ENCODE data around the gene BEST4. TPM values are rescaled to one million over a fixed set of nuclear protein-coding genes. Genes with fewer than 3 reads are reported as not detected.
"Not testable (repeated sequence)": the region's sequence is repeated elsewhere in the genome, so short reads cannot be mapped to it uniquely, and the experiment has no call there.

The BEST4 gene
- total RNA-seq, 2 donors from 2014 or later = 26.0 to 58.9 TPM

GRCh38 chr1:44812822-44813543 lies 25.0 kb upstream of the BEST4 start:
- H3K27me3 ChIP-seq = no peaks in the 10 kb centered on the region
- H3K4me3 ChIP-seq = peak overlapping the region; percentile 44
- H3K4me1 ChIP-seq = peaks cover 21% of the 10 kb centered on the region
- H3K9me3 ChIP-seq = no peaks in the 10 kb centered on the region
- no peak for DNase-seq
- TF ChIP-seq CTCF (IDR thresholded peaks at IDR 0.05) = no peak
- H3K36me3 ChIP-seq = no peaks in the 10 kb centered on the region
- intact Hi-C loops (cut with DNase I) = no loop called here
- H3K27ac ChIP-seq = peak overlapping the region; percentile 67
- peak overlapping the region; percentile 59 to 79 for H3K9ac ChIP-seq (ENCODE audit: low read depth in 2 of 2, low read length in 2 of 2)

GRCh38 chr1:44811234-44811633 lies 23.3 kb upstream of the BEST4 start:
- H3K27ac ChIP-seq = no peak overlapping the region
- no peak for DNase-seq
- TF ChIP-seq CTCF (IDR thresholded peaks at IDR 0.05) = no peak

GRCh38 chr1:44810762-44811105 lies 22.8 kb upstream of the BEST4 start:
- Histone ChIP-seq H3K4me1 (peaks cover 36% of the 10 kb centered on the region), H3K9ac (ENCODE audit: low read depth in 2 of 2, low read length in 2 of 2) (peak overlapping the region in 1 of 2 donors; percentile 46), H3K27ac (peak overlapping the region; percentile 94)
- DNase-seq; H3K36me3 ChIP-seq; intact Hi-C loops (cut with DNase I); H3K4me3 ChIP-seq; H3K27me3 ChIP-seq; H3K9me3 ChIP-seq: not testable (repeated sequence)

More at GRCh38 chr1:44811234-44811633, 23.3 kb upstream of the BEST4 start:
- Histone ChIP-seq H3K36me3 (peaks cover 2% of the 10 kb centered on the region), H3K9ac (ENCODE audit: low read depth in 2 of 2, low read length in 2 of 2) (peak overlapping the region in 1 of 2 donors; percentile 8), H3K9me3 (no peaks in the 10 kb centered on the region), H3K27me3 (no peaks in the 10 kb centered on the region), H3K4me1 (peaks cover 36% of the 10 kb centered on the region), H3K4me3 (no peak overlapping the region)
- intact Hi-C loops (cut with DNase I) = no loop called here

- H3K4me3 ChIP-seq = no peak overlapping the region
- no peak for TF ChIP-seq CTCF (IDR thresholded peaks at IDR 0.05)
- H3K27ac ChIP-seq = peak overlapping the region; percentile 94
- H3K9me3 ChIP-seq = no peaks in the 10 kb centered on the region
- peaks cover 7% of the 10 kb centered on the region for H3K36me3 ChIP-seq
- no peaks in the 10 kb centered on the region for H3K27me3 ChIP-seq
- no peak for DNase-seq
- H3K4me1 ChIP-seq = peaks cover 36% of the 10 kb centered on the region
- intact Hi-C loops (cut with DNase I) = no loop called here
- H3K9ac ChIP-seq (ENCODE audit: low read depth in 2 of 2, low read length in 2 of 2) = peak overlapping the region in 1 of 2 donors; percentile 84
Measured at GRCh38 chr1:44810101-44810761, 22.3 kb upstream of the BEST4 start.

- peak; percentile 76 for DNase-seq
- intact Hi-C loops (cut with DNase I) = no loop called here
- Histone ChIP-seq H3K36me3 (peaks cover 11% of the 10 kb centered on the region), H3K9me3 (no peaks in the 10 kb centered on the region), H3K27me3 (no peaks in the 10 kb centered on the region), H3K9ac (ENCODE audit: low read depth in 2 of 2, low read length in 2 of 2) (peak overlapping the region; percentile 76 to 84), H3K4me3 (peak overlapping the region; percentile 5), H3K27ac (peak overlapping the region; percentile 94), H3K4me1 (peaks cover 36% of the 10 kb centered on the region)
- TF ChIP-seq CTCF (IDR thresholded peaks at IDR 0.05) = no peak
Measured at GRCh38 chr1:44808938-44809917, 21.3 kb upstream of the BEST4 start.
